Osteoblast (primary cell): ENCODE results near the gene PTPRF. TPM values are rescaled to one million over a fixed set of nuclear protein-coding genes. Genes with fewer than 3 reads are reported as not detected.

Experiments used
- DNase-seq: peaks from one replicate; pipeline ENCODE4 v3.0.0; 2011; ENCODE audit warnings: low spot score, mixed read lengths; ENCODE audit not compliant: insufficient read length; ENCODE audit errors: missing footprints
- H2AFZ ChIP-seq: 2 replicates; pipeline ENCODE4 v1.6.0; 2011; ENCODE audit warnings: mild to moderate bottlenecking, low read length
- H3K27ac ChIP-seq: 2 replicates; pipeline ENCODE4 v1.5.1; 2011; ENCODE audit warnings: mild to moderate bottlenecking, low read depth, low read length, moderate library complexity
- H3K27me3 ChIP-seq: 2 replicates; pipeline ENCODE4 v1.6.0; 2012; ENCODE audit warnings: mild to moderate bottlenecking, control low read depth, inconsistent platforms, low read length, moderate library complexity; ENCODE audit not compliant: insufficient read depth
- H3K36me3 ChIP-seq: 2 replicates; pipeline ENCODE4 v1.5.1; 2011; ENCODE audit warnings: mild to moderate bottlenecking, low read length, control low read depth, moderate library complexity; ENCODE audit not compliant: insufficient read depth
- H3K4me1 ChIP-seq: 2 replicates; pipeline ENCODE4 v1.5.1; 2011; ENCODE audit warnings: mild to moderate bottlenecking, low read length, control low read depth, moderate library complexity; ENCODE audit not compliant: insufficient read depth
- H3K4me2 ChIP-seq: 2 replicates; pipeline ENCODE4 v1.6.0; 2011; ENCODE audit warnings: mild to moderate bottlenecking, low read length; ENCODE audit not compliant: insufficient read depth
- H3K4me3 ChIP-seq: fragments of 200-600 bp; sonication (generic); 3 replicates; pipeline ENCODE4 v1.5.1; 2012; ENCODE audit warnings: mild to moderate bottlenecking, low read length, inconsistent platforms; ENCODE audit not compliant: insufficient read depth
- H3K79me2 ChIP-seq: 2 replicates; pipeline ENCODE4 v1.6.0; 2012; ENCODE audit warnings: mild to moderate bottlenecking, low read length, control low read depth, inconsistent platforms; ENCODE audit not compliant: insufficient read depth
- H3K9me3 ChIP-seq: 2 replicates; pipeline ENCODE4 v1.5.1; 2011; ENCODE audit warnings: low read depth, low read length, control low read depth
- H4K20me1 ChIP-seq: 2 replicates; pipeline ENCODE4 v1.6.0; 2012; ENCODE audit warnings: mild to moderate bottlenecking, low read length, control low read depth; ENCODE audit not compliant: insufficient read depth
- CTCF ChIP-seq: IDR thresholded peaks from 2 replicates; pipeline ENCODE4 v1.5.1; 2011; ENCODE audit warnings: mild to moderate bottlenecking, low read depth, low read length, moderate library complexity; ENCODE audit errors: extremely low read depth
- total RNA-seq: library from RNA; depleted of rRNA; stranded (reverse); fragments of >200 nt; gene quantifications from 2 replicates; pipeline ENCODE4 v1.2.3, GENCODE V29; 2012

Gene PTPRF
- total RNA-seq, 1 donor, result 13.0 TPM

- peak; percentile 97 for DNase-seq
- Histone ChIP-seq H4K20me1 (no peaks in the 10 kb centered on the region), H3K9me3 (no peaks in the 10 kb centered on the region), H3K36me3 (peaks cover 5% of the 10 kb centered on the region), H3K79me2 (no peaks in the 10 kb centered on the region), H2AFZ (peak overlapping the region; percentile 84), H3K27ac (no peak overlapping the region), H3K4me2 (peak overlapping the region; percentile 85), H3K27me3 (no peaks in the 10 kb centered on the region), H3K4me1 (peaks cover 9% of the 10 kb centered on the region), H3K4me3 (peak overlapping the region; percentile 76)
- no peak for TF ChIP-seq CTCF
These were observed 35.1 kb downstream of the PTPRF start for GRCh38 chr1:43565600-43566360.

GRCh38 chr1:43566382-43567044 lies 35.8 kb downstream of the PTPRF start:
- no peak for TF ChIP-seq CTCF
- no peak for DNase-seq
- no peak overlapping the region for H3K27ac ChIP-seq
- H3K4me1 ChIP-seq, result peaks cover 9% of the 10 kb centered on the region
- H3K4me2 ChIP-seq, result peak overlapping the region; percentile 85
- H3K36me3 ChIP-seq, result peaks cover 5% of the 10 kb centered on the region
- no peaks in the 10 kb centered on the region for H3K9me3 ChIP-seq
- no peaks in the 10 kb centered on the region for H3K27me3 ChIP-seq
- no peak overlapping the region for H2AFZ ChIP-seq
- peak overlapping the region; percentile 76 for H3K4me3 ChIP-seq
- H4K20me1 ChIP-seq, result no peaks in the 10 kb centered on the region
- H3K79me2 ChIP-seq, result no peaks in the 10 kb centered on the region

- peaks cover 9% of the 10 kb centered on the region for H3K4me1 ChIP-seq
- TF ChIP-seq CTCF, result no peak
- no peak overlapping the region for H2AFZ ChIP-seq
- no peaks in the 10 kb centered on the region for H3K79me2 ChIP-seq
- no peak for DNase-seq
- no peak overlapping the region for H3K4me2 ChIP-seq
- no peak overlapping the region for H3K4me3 ChIP-seq
- no peaks in the 10 kb centered on the region for H4K20me1 ChIP-seq
- H3K27me3 ChIP-seq, result no peaks in the 10 kb centered on the region
- H3K27ac ChIP-seq, result no peak overlapping the region
- peaks cover 7% of the 10 kb centered on the region for H3K36me3 ChIP-seq
- no peaks in the 10 kb centered on the region for H3K9me3 ChIP-seq
These were observed 38.5 kb downstream of the PTPRF start for GRCh38 chr1:43569175-43569574.

- Histone ChIP-seq H3K36me3 (peaks cover 7% of the 10 kb centered on the region), H3K4me3 (no peak overlapping the region)
These were observed 39.6 kb downstream of the PTPRF start for GRCh38 chr1:43570277-43570676.

More at GRCh38 chr1:43570277-43570676, 39.6 kb downstream of the PTPRF start:
- DNase-seq, result no peak
- Histone ChIP-seq H3K27ac (no peak overlapping the region), H3K4me1 (peaks cover 7% of the 10 kb centered on the region), H3K27me3 (no peaks in the 10 kb centered on the region), H2AFZ (no peak overlapping the region), H3K79me2 (no peaks in the 10 kb centered on the region), H3K9me3 (no peaks in the 10 kb centered on the region), H4K20me1 (no peaks in the 10 kb centered on the region), H3K4me2 (no peak overlapping the region)
- no peak for TF ChIP-seq CTCF
